ENCODE measurements around the gene AP3B1. TPM values are rescaled to one million over a fixed set of nuclear protein-coding genes. Genes with fewer than 3 reads are reported as not detected.

The AP3B1 gene
- total and polyA plus RNA-seq, 2 experiments from 2014 or later: 32.1 to 46.3 TPM

DNA sequence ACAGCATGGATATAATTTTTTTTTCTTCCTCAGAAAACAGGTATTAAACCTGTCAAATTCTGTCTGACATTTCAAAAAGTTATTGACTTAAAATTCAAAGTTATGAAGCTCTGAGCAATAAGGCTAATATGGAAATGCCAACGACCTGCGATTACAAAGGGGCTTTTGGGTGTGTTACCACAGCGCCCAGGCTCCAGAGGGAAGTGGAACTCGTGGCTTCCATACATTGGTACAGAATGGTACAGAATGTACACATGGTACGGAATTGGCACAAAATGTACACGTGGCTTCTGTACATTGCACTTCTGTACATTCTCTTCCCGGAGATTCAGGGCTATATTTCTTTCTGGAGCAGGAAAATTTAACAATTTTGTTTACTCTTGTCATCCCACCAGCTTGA lies 293.3 kb downstream of the AP3B1 start:
- Histone ChIP-seq H3K4me3 (no peak overlapping the region), H3K27ac (ENCODE audit: low read depth) (no peak overlapping the region), H3K36me3 (ENCODE audit: insufficient read depth) (no peaks in the 10 kb centered on the region), H3K9me2 (ENCODE audit: insufficient read depth) (no peaks in the 10 kb centered on the region), H3K4me1 (ENCODE audit: insufficient read depth) (no peaks in the 10 kb centered on the region), H3F3A (replicated peaks; ENCODE audit: low read depth) (no peaks in the 10 kb centered on the region), H4K20me1 (replicated peaks; ENCODE audit: insufficient read depth) (peaks cover 11% of the 10 kb centered on the region; the same call in 1 of the 2 replicates), H2AFZ (no peak overlapping the region), H3K4me2 (no peak overlapping the region), H3K79me2 (replicated peaks; ENCODE audit: insufficient read depth) (no peaks in the 10 kb centered on the region), H3K27me3 (ENCODE audit: insufficient read depth) (peaks cover 9% of the 10 kb centered on the region; the same call in 1 of the 2 replicates)
- H3K9me3 Mint-ChIP-seq: no peaks in the 10 kb centered on the region
- no peak for DNase-seq (ENCODE audit: low spot score)
- TF ChIP-seq EZH2phosphoT487 (IDR thresholded peaks at IDR 0.05; ENCODE audit: unreplicated experiment): no peak
- no peak for TF ChIP-seq ZNF462 (CRISPR knock-in tag; IDR thresholded peaks at IDR 0.05)
- no peak for TF ChIP-seq POLR2AphosphoS5 (IDR thresholded peaks at IDR 0.05; ENCODE audit: low read depth)
- TF ChIP-seq, protein P1, sequence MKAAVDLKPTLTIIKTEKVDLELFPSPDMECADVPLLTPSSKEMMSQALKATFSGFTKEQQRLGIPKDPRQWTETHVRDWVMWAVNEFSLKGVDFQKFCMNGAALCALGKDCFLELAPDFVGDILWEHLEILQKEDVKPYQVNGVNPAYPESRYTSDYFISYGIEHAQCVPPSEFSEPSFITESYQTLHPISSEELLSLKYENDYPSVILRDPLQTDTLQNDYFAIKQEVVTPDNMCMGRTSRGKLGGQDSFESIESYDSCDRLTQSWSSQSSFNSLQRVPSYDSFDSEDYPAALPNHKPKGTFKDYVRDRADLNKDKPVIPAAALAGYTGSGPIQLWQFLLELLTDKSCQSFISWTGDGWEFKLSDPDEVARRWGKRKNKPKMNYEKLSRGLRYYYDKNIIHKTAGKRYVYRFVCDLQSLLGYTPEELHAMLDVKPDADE (IDR thresholded peaks at IDR 0.05): no peak
- no peak for ATAC-seq
- H3K4me1 Mint-ChIP-seq: peaks cover 11% of the 10 kb centered on the region
- no peak overlapping the region for H3K4me3 Mint-ChIP-seq
- peaks cover 2% of the 10 kb centered on the region for H3K27me3 Mint-ChIP-seq (ENCODE audit: insufficient read depth, low read depth, poor library complexity)
- no peaks in the 10 kb centered on the region for H3K36me3 Mint-ChIP-seq (ENCODE audit: low read depth)
- no peak overlapping the region for H3K27ac Mint-ChIP-seq

GRCh38 chr5:78000191-78000590 lies 294.3 kb downstream of the AP3B1 start:
- Mint-ChIP-seq H3K4me3 (no peak overlapping the region), H3K4me1 (peaks cover 15% of the 10 kb centered on the region), H3K27me3 (ENCODE audit: insufficient read depth, low read depth, poor library complexity) (peaks cover 3% of the 10 kb centered on the region), H3K9me3 (no peaks in the 10 kb centered on the region), H3K27ac (no peak overlapping the region), H3K36me3 (ENCODE audit: low read depth) (no peaks in the 10 kb centered on the region)
- ATAC-seq (no peak), DNase-seq (ENCODE audit: low spot score) (no peak)
- H3F3A ChIP-seq (replicated peaks; ENCODE audit: low read depth): no peaks in the 10 kb centered on the region
- peaks cover 16% of the 10 kb centered on the region; the same call in 1 of the 2 replicates for H4K20me1 ChIP-seq (replicated peaks; ENCODE audit: insufficient read depth)
- H3K27me3 ChIP-seq (ENCODE audit: insufficient read depth): peaks cover 18% of the 10 kb centered on the region
- H3K4me1 ChIP-seq (ENCODE audit: insufficient read depth): peaks cover 3% of the 10 kb centered on the region; the same call in 1 of the 2 replicates
- H3K4me3 ChIP-seq: no peak overlapping the region
- H3K4me2 ChIP-seq: no peak overlapping the region
- no peaks in the 10 kb centered on the region for H3K36me3 ChIP-seq (ENCODE audit: insufficient read depth)
- no peak overlapping the region for H2AFZ ChIP-seq
- no peak overlapping the region for H3K27ac ChIP-seq (ENCODE audit: low read depth)
- no peaks in the 10 kb centered on the region for H3K9me2 ChIP-seq (ENCODE audit: insufficient read depth)
- H3K79me2 ChIP-seq (replicated peaks; ENCODE audit: insufficient read depth): no peaks in the 10 kb centered on the region
- no peak for TF ChIP-seq CREB1 (CRISPR knock-in tag; IDR thresholded peaks at IDR 0.05; ENCODE audit: low read depth)
- TF ChIP-seq, protein P1 (IDR thresholded peaks at IDR 0.05): no peak

Data from GM23338 (cell line).